Measurements from ENCODE around the gene FGFR3. TPM values are rescaled to one million over a fixed set of nuclear protein-coding genes. Genes with fewer than 3 reads are reported as not detected.

Gene FGFR3
- 8.0 TPM for polyA plus RNA-seq (2013, experiment 1 of 2)
- polyA plus RNA-seq (2013, experiment 2 of 2) = 7.1 TPM

GRCh38 chr4:1792832-1793495, at the start of gene FGFR3:
TSS of gene FGFR3 (plus strand) at chr4:1793293. CDS start at chr4:1793935, 642 bp downstream.
- peak within 1 kb of the TSS; percentile 79 for H3K4me2 ChIP-seq (ENCODE audit: low read length)
- H3K27me3 ChIP-seq (ENCODE audit: insufficient read depth, low read length, poor library complexity) = no peaks in the 10 kb centered on the region
- peak within 1 kb of the TSS; percentile 70 for H3K4me3 ChIP-seq (ENCODE audit: low read length)
- DNase-seq = peak; percentile 90
- no peaks in the 10 kb centered on the region for H3K36me3 ChIP-seq (ENCODE audit: control insufficient read depth, insufficient read depth, low read length)
- H3K4me1 ChIP-seq (ENCODE audit: control insufficient read depth, low read depth, low read length) = no peaks in the 10 kb centered on the region
- H4K5ac ChIP-seq (ENCODE audit: low read length) = no peak within 1 kb of the TSS
- peak within 1 kb of the TSS; percentile 80 for H3K23ac ChIP-seq (ENCODE audit: low read length)
- H3K79me1 ChIP-seq (ENCODE audit: low read length) = peaks cover 14% of the 10 kb centered on the region
- H3K27ac ChIP-seq (ENCODE audit: low read depth, low read length) = peak within 1 kb of the TSS; percentile 48
- peak within 1 kb of the TSS; percentile 32 for H2BK120ac ChIP-seq (ENCODE audit: low read depth, low read length)
- H3K9ac ChIP-seq (ENCODE audit: low read length) = peak within 1 kb of the TSS; percentile 91
- peak within 1 kb of the TSS; percentile 95 for H3K56ac ChIP-seq (ENCODE audit: low read length)
- no CpG with 5 or more reads among the region's 95 CpGs for WGBS (ENCODE audit: extremely low coverage, insufficient coverage, low lambda C conversion rate)
- no peak within 1 kb of the TSS for H2AK5ac ChIP-seq (ENCODE audit: low read length)
- H2BK5ac ChIP-seq (ENCODE audit: low read length) = no peak within 1 kb of the TSS
- no peak within 1 kb of the TSS for H4K8ac ChIP-seq (ENCODE audit: low read depth, low read length)
- peak within 1 kb of the TSS; percentile 64 for H3K18ac ChIP-seq (ENCODE audit: low read length)
- peaks cover 18% of the 10 kb centered on the region for H3K79me2 ChIP-seq (ENCODE audit: control insufficient read depth, insufficient read depth, low read length)
- peak within 1 kb of the TSS; percentile 65 for H3K4ac ChIP-seq (ENCODE audit: low read depth, low read length)
- no peak within 1 kb of the TSS for H2BK15ac ChIP-seq (replicated peaks; ENCODE audit: low read depth)

GRCh38 chr4:1743551-1743950, 49.5 kb upstream of the FGFR3 start:
- Histone ChIP-seq H3K56ac (ENCODE audit: low read length) (no peak overlapping the region), H3K9ac (ENCODE audit: low read length) (no peak overlapping the region), H2BK120ac (ENCODE audit: low read depth, low read length) (no peak overlapping the region), H3K4ac (ENCODE audit: low read depth, low read length) (no peak overlapping the region), H4K5ac (ENCODE audit: low read length) (no peak overlapping the region), H2BK5ac (ENCODE audit: low read length) (no peak overlapping the region), H3K27me3 (ENCODE audit: insufficient read depth, low read length, poor library complexity) (no peaks in the 10 kb centered on the region), H3K4me1 (ENCODE audit: control insufficient read depth, low read depth, low read length) (no peaks in the 10 kb centered on the region), H3K79me2 (ENCODE audit: control insufficient read depth, insufficient read depth, low read length) (no peaks in the 10 kb centered on the region), H3K4me3 (ENCODE audit: low read length) (no peak overlapping the region), H4K8ac (ENCODE audit: low read depth, low read length) (no peak overlapping the region), H2BK15ac (replicated peaks; ENCODE audit: low read depth) (no peak overlapping the region), H3K36me3 (ENCODE audit: control insufficient read depth, insufficient read depth, low read length) (peaks cover 24% of the 10 kb centered on the region), H3K18ac (ENCODE audit: low read length) (no peak overlapping the region), H3K23ac (ENCODE audit: low read length) (no peak overlapping the region), H3K27ac (ENCODE audit: low read depth, low read length) (no peak overlapping the region), H3K4me2 (ENCODE audit: low read length) (no peak overlapping the region), H2AK5ac (ENCODE audit: low read length) (no peak overlapping the region), H3K79me1 (ENCODE audit: low read length) (no peaks in the 10 kb centered on the region)
- no peak for DNase-seq
- WGBS (ENCODE audit: extremely low coverage, insufficient coverage, low lambda C conversion rate) = no CpG with 5 or more reads among the region's 12 CpGs

GRCh38 chr4:1743975-1744374, 49.1 kb upstream of the FGFR3 start:
- Histone ChIP-seq H3K4me1 (ENCODE audit: control insufficient read depth, low read depth, low read length) (no peaks in the 10 kb centered on the region), H2AK5ac (ENCODE audit: low read length) (no peak overlapping the region), H4K5ac (ENCODE audit: low read length) (no peak overlapping the region), H2BK120ac (ENCODE audit: low read depth, low read length) (no peak overlapping the region), H3K79me1 (ENCODE audit: low read length) (no peaks in the 10 kb centered on the region), H2BK15ac (replicated peaks; ENCODE audit: low read depth) (no peak overlapping the region), H3K79me2 (ENCODE audit: control insufficient read depth, insufficient read depth, low read length) (no peaks in the 10 kb centered on the region), H3K4me2 (ENCODE audit: low read length) (no peak overlapping the region), H3K56ac (ENCODE audit: low read length) (no peak overlapping the region), H3K4me3 (ENCODE audit: low read length) (no peak overlapping the region), H3K27ac (ENCODE audit: low read depth, low read length) (no peak overlapping the region), H3K23ac (ENCODE audit: low read length) (no peak overlapping the region), H3K36me3 (ENCODE audit: control insufficient read depth, insufficient read depth, low read length) (peaks cover 24% of the 10 kb centered on the region), H3K18ac (ENCODE audit: low read length) (no peak overlapping the region), H3K27me3 (ENCODE audit: insufficient read depth, low read length, poor library complexity) (no peaks in the 10 kb centered on the region), H3K9ac (ENCODE audit: low read length) (no peak overlapping the region), H2BK5ac (ENCODE audit: low read length) (no peak overlapping the region), H4K8ac (ENCODE audit: low read depth, low read length) (no peak overlapping the region), H3K4ac (ENCODE audit: low read depth, low read length) (no peak overlapping the region)
- no CpG with 5 or more reads among the region's 6 CpGs for WGBS (ENCODE audit: extremely low coverage, insufficient coverage, low lambda C conversion rate)
- no peak for DNase-seq

GRCh38 chr4:1744552-1744951, 48.5 kb upstream of the FGFR3 start:
- Histone ChIP-seq H2BK120ac (ENCODE audit: low read depth, low read length) (no peak overlapping the region), H3K4ac (ENCODE audit: low read depth, low read length) (no peak overlapping the region), H2BK5ac (ENCODE audit: low read length) (no peak overlapping the region), H3K23ac (ENCODE audit: low read length) (no peak overlapping the region), H3K36me3 (ENCODE audit: control insufficient read depth, insufficient read depth, low read length) (peaks cover 21% of the 10 kb centered on the region), H4K5ac (ENCODE audit: low read length) (no peak overlapping the region), H2AK5ac (ENCODE audit: low read length) (no peak overlapping the region), H3K79me1 (ENCODE audit: low read length) (no peaks in the 10 kb centered on the region), H3K18ac (ENCODE audit: low read length) (no peak overlapping the region), H3K4me1 (ENCODE audit: control insufficient read depth, low read depth, low read length) (no peaks in the 10 kb centered on the region), H3K9ac (ENCODE audit: low read length) (no peak overlapping the region), H2BK15ac (replicated peaks; ENCODE audit: low read depth) (no peak overlapping the region), H3K79me2 (ENCODE audit: control insufficient read depth, insufficient read depth, low read length) (no peaks in the 10 kb centered on the region), H3K56ac (ENCODE audit: low read length) (no peak overlapping the region), H4K8ac (ENCODE audit: low read depth, low read length) (no peak overlapping the region), H3K27ac (ENCODE audit: low read depth, low read length) (no peak overlapping the region), H3K27me3 (ENCODE audit: insufficient read depth, low read length, poor library complexity) (no peaks in the 10 kb centered on the region), H3K4me3 (ENCODE audit: low read length) (no peak overlapping the region), H3K4me2 (ENCODE audit: low read length) (no peak overlapping the region)
- WGBS (ENCODE audit: extremely low coverage, insufficient coverage, low lambda C conversion rate) = no CpG with 5 or more reads among the region's 14 CpGs
- no peak for DNase-seq

GRCh38 chr4:1745165-1745564, 47.9 kb upstream of the FGFR3 start:
- H4K8ac ChIP-seq (ENCODE audit: low read depth, low read length) = no peak overlapping the region
- no peak for DNase-seq
- no peak overlapping the region for H3K4ac ChIP-seq (ENCODE audit: low read depth, low read length)
- no peak overlapping the region for H2AK5ac ChIP-seq (ENCODE audit: low read length)
- no peak overlapping the region for H3K9ac ChIP-seq (ENCODE audit: low read length)
- H3K79me2 ChIP-seq (ENCODE audit: control insufficient read depth, insufficient read depth, low read length) = no peaks in the 10 kb centered on the region
- H3K79me1 ChIP-seq (ENCODE audit: low read length) = no peaks in the 10 kb centered on the region
- H3K36me3 ChIP-seq (ENCODE audit: control insufficient read depth, insufficient read depth, low read length) = peaks cover 19% of the 10 kb centered on the region
- H4K5ac ChIP-seq (ENCODE audit: low read length) = no peak overlapping the region
- H3K23ac ChIP-seq (ENCODE audit: low read length) = no peak overlapping the region
- H3K56ac ChIP-seq (ENCODE audit: low read length) = no peak overlapping the region
- H2BK15ac ChIP-seq (replicated peaks; ENCODE audit: low read depth) = no peak overlapping the region
- H3K18ac ChIP-seq (ENCODE audit: low read length) = no peak overlapping the region
- WGBS (ENCODE audit: extremely low coverage, insufficient coverage, low lambda C conversion rate) = no CpG with 5 or more reads among the region's 13 CpGs
- H3K4me3 ChIP-seq (ENCODE audit: low read length) = no peak overlapping the region
- H2BK5ac ChIP-seq (ENCODE audit: low read length) = no peak overlapping the region
- H3K4me1 ChIP-seq (ENCODE audit: control insufficient read depth, low read depth, low read length) = no peaks in the 10 kb centered on the region
- H3K4me2 ChIP-seq (ENCODE audit: low read length) = no peak overlapping the region
- H3K27me3 ChIP-seq (ENCODE audit: insufficient read depth, low read length, poor library complexity) = no peaks in the 10 kb centered on the region
- no peak overlapping the region for H2BK120ac ChIP-seq (ENCODE audit: low read depth, low read length)
- H3K27ac ChIP-seq (ENCODE audit: low read depth, low read length) = no peak overlapping the region

GRCh38 chr4:1745697-1746096, 47.4 kb upstream of the FGFR3 start:
- no peak overlapping the region for H3K18ac ChIP-seq (ENCODE audit: low read length)
- H2BK120ac ChIP-seq (ENCODE audit: low read depth, low read length) = no peak overlapping the region
- no peak overlapping the region for H3K4me2 ChIP-seq (ENCODE audit: low read length)
- H3K9ac ChIP-seq (ENCODE audit: low read length) = no peak overlapping the region
- WGBS (ENCODE audit: extremely low coverage, insufficient coverage, low lambda C conversion rate) = no CpG with 5 or more reads among the region's 12 CpGs
- H3K36me3 ChIP-seq (ENCODE audit: control insufficient read depth, insufficient read depth, low read length) = peaks cover 15% of the 10 kb centered on the region
- H3K4me3 ChIP-seq (ENCODE audit: low read length) = no peak overlapping the region
- no peak overlapping the region for H3K27ac ChIP-seq (ENCODE audit: low read depth, low read length)
- DNase-seq = no peak
- no peaks in the 10 kb centered on the region for H3K79me2 ChIP-seq (ENCODE audit: control insufficient read depth, insufficient read depth, low read length)
- H3K23ac ChIP-seq (ENCODE audit: low read length) = no peak overlapping the region
- H3K4ac ChIP-seq (ENCODE audit: low read depth, low read length) = no peak overlapping the region
- no peak overlapping the region for H2BK5ac ChIP-seq (ENCODE audit: low read length)
- no peak overlapping the region for H2AK5ac ChIP-seq (ENCODE audit: low read length)
- H2BK15ac ChIP-seq (replicated peaks; ENCODE audit: low read depth) = no peak overlapping the region
- H3K79me1 ChIP-seq (ENCODE audit: low read length) = no peaks in the 10 kb centered on the region
- no peak overlapping the region for H4K5ac ChIP-seq (ENCODE audit: low read length)
- H3K27me3 ChIP-seq (ENCODE audit: insufficient read depth, low read length, poor library complexity) = no peaks in the 10 kb centered on the region
- no peak overlapping the region for H3K56ac ChIP-seq (ENCODE audit: low read length)
- H4K8ac ChIP-seq (ENCODE audit: low read depth, low read length) = no peak overlapping the region
- no peaks in the 10 kb centered on the region for H3K4me1 ChIP-seq (ENCODE audit: control insufficient read depth, low read depth, low read length)

Measured in mesendoderm (in vitro differentiated cells).